Putamen (tissue), 1 donor: Measurements from ENCODE around the gene BRD4.

Experiments used
- DNase-seq: peaks from one replicate; pipeline ENCODE4 v3.0.0-alpha.2; 2016; ENCODE audit warnings: low spot score

Gene BRD4

DNA sequence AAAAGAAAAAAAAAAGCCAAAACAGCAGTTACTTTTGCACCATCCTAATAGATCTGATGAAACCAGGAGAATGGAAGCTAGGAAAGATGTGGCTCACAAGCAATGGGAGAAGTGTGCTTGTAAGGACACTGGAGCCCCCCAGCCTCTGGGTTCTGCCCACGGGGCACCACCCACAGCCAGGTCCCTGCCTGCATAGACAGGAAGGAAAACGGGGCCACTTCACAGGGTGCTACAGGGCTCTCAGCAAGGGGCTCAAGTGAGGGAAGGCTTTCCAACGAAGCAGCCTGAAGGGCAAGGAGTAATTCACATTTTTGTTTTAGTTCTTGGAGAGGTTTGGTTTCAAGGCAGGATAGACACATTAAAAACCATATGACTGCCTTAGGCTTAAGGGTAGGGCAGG is 42.7 kb downstream of the BRD4 start:
- DNase-seq, result no peak

DNA sequence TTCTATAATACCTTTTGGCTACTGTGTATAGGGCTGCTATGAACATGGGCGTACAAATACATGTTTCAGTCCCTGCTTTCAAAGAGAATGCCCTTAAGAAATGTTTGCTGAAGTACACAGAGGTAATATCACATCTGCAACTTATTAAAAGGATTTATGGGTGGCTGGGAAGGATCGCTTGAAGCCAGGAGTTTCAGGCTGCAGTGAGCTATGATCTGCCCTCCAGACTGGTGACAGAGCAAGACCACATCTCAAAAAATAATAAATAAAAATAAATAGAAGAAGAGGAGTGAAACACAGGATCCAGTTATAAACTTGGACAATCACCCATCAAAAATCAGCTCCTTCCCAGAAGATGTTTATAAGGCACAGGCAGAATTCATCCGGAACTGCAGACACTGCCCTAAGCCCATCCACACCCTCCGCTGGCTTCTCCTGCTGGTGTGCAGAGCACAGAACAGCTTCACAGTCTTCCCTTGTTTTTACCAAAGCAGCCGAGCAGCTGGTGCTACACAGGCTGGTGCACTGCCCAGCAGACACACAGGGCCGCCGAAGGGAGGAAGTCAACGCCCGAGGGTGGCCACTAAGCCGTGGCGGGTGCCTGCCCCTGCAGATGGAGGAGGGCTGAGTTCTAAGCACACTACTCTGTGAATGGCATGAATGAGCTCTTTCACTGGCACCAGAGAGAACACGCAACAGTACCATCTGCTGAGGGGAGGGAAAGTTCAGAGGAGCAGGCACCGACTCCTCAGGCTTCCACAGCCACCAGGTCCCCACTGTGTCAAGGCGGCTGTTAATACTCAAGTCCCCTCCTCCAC is 44.0 kb downstream of the BRD4 start:
- peak; percentile 91 for DNase-seq

DNA sequence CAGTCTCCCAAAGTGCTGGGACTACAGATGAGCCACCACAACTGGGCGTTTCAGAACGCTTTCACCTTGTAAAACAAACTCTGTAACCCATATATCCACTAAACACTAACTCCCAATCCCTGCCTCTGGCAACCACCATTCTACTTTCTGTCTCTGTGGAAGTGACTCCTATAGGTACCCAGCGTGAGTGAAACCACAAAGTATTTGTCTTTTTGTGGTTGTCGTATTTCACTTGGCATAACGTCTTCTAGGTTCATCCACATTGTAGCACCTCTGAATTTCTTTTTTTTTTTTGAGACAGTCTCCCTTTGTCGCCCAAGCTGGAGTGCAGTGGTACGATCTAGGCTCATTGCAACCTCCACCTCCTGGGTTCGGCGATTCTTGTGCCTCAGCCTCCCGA is 44.8 kb downstream of the BRD4 start:
- DNase-seq, result no peak

DNA sequence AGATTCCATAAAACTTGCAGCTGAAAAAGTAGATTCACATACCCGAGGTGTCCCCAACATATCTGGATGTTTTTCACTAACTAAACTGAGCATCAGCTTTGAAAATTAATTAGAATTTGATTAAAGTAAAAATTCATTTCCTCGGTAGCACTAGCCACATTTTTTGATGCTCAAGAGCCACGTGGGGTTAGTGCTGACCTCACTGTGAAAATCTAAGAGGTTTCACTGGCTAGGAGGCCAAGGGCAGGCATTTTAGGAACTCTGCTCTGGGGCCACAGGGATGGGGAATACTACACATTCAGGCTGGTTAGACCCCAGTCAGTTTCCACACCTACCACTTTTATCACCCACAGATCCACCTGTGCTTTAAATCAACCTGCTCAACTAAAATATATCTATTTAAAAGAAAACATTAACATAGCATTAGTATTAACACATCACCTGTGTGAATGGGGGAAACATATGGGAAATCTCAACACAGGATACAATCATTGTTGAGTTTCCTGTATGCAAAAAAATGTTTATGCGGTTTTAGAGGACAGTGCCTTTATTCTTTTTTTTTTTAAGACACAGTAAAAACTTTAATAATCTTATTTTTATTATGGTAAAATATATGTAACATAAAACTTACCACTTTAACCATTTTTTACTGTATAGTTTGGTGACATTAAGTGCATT is 45.5 kb downstream of the BRD4 start:
- DNase-seq, result no peak

DNA sequence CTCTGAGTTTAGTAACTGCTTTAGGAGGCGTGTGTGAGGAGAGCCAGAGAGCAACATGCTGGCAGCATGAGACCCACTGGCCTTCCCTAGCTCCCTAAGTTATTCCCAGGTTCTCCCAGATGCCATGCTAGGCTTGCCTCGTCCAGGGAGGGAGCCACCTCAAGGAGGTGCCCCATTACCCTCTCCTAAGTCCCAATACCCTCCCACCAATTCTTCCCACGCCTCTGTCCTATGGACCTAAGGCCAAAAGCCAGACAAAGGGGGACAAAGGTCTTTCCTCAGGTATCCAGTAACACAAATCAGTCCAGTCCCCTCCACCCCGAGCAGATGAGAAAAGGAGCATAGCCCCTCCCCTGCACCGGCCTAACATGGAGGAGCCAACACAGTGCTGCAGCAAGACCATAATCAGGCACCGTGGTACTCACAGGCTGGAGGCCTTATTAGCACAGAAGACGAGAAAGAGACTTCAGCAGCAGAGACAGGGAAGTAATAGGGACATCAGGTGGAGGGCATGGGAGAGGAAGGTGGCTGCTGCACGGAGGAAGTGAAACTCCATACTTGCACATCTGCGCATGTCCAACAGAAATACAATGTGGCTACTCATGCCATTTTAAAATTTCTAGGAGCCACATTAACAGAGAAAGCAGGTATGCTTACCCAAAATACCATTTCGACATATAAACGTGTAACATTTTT is 46.3 kb downstream of the BRD4 start:
- DNase-seq, result no peak

DNA sequence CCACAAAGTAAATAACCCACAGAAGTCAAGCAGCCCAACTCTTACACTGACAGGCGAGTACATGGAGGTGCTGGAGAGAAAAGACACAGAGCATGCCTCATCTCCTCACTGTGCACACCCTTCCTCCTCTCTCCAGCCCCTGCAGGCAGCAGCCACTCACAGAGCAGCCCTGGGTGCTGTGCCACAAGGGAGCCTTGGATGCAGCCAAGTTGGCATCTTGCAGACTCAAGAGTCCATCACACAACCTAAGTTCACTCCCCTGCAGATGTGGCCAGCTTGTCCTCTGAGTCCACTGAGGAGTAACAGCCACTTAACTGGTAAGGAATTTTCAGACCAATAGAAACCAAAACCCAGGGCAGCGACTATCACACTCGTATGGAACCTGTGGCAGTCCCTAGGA is 47.4 kb downstream of the BRD4 start:
- DNase-seq, result no peak

DNA sequence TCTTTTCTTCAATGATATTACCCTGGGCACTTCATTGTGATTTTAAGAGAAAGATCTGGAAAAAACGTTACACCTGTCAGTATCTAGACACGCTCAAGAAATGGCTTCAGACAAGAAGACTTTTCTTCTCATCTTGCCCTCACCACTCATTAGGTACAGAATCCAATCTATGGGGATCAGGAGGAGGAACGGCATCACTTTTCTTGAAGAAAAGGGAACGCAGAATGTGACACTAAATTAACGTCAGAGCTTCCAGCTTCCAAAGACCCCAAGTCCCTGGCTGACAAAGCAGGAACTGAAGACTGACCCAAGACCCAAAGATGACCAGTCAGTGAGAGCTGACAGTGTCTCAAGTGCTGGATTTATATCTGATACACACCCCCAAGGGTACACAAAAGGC is 48.2 kb downstream of the BRD4 start:
- no peak for DNase-seq

DNA sequence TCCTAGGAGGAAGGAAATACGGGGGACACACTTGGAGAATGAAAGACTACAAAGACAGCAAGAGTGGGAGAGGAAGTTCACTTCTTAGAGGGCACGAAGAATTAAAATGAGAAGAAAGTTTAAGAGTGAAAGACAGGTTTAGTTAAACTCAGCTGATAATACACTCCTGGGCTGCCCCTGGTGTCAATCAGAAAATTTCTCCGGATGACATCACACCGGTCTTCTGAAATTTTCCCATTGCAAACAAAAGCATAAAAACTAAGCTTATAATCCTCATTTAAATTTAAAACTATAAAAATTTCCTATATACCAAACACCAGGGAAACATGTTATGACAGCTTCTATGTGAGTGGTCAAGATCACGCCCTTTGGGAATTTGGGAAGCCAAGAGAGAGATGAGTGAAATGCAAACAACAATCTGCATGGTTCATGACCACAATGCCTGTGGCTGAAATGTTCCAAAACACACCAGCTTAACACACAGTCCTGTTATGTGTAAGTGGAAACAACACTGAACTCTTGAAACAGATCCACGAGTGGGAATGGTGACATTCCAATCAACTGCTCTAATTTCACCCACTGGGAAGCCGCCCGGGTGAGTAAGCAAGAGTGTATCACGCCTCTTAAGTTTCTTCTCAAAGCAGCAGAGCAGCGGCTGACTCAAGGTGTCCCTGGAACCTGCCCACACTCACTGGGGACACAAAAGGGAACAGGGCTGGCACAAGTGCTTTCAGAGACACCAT is 49.0 kb downstream of the BRD4 start:
- DNase-seq, result no peak

DNA sequence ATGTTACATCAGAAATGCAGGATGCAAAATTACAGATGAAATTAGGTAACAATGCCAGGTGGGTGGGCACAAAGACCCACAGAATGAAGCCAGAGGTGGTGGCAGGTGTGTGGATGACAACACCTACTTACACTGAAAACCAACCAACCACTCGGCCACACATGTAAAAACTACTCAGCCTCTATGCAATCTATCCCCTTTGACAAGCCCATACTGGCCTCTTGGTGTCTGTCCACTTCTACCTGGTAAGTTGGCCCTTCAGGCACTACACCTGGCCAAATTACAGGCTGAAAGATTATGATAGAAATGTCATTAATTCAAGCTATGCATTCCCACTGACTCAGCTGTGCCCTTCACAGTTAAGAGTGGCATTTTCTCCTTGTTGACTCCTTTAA is 50.0 kb downstream of the BRD4 start:
- no peak for DNase-seq

DNA sequence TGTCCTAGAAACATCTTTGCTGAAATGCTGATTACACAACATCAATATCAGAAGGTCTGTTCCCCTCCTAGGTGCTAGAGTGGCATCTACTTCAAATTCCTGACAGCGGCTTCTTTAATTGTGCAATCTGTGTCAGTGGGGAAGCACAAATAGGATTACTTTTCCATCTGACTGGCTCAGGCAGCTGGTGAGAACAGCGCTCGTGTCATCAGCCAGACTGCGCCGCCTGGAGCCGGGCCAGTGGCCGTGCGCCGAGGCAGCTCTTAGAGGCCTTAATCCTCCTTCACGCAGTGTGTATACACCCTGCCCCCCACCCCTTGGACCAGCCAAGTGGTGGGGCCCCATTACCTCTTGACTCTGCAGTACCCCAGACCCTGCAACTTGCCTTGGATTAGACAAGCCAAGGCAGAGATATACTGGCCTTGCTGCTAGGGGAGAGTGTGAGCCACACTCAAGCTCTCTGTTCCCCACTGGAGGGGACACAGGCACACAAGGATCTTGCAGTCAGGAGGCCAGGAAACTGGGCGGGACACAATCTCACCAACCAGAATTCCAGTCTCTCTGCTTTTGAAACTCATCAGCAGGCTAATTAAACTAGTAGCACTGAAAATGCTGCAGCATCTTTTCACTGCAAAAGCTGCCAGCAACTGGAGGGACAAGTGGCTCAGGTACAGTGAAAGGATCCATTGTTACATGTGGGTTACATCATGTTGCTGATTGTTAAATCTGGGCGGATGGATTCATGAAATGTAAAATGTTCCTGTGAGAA is 51.2 kb downstream of the BRD4 start:
- peak; percentile 76 for DNase-seq

DNA sequence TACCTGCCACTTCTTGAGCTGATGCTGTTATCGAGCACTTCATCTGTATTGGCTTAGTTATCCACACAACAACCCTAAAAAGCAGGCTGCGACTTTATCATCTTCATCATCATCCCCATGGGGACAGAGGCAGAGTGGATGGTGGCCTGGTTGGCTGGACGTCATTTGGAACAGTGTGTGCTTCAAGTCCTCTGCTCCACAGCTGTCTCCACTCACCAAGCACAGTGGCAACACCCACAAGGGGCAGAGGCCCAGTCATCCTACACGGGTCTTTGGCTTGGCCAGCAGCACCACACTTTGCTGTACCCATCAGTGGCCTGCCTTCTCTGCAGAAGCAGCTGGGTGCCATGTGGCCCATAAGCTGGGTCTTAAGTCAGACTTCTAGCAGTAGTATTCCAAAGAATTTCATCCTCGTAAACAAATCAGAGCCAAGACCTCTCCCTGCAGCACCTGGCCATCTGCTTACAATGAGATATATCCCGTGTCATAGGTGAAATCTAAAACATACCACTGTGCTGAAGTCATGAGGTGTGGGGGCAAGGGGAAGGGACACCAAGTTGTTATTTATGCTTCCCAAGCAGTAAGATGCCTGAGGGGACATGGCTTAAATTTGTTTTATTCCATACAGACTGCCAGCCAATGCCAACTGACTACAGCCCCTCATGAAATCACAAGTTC is 52.2 kb downstream of the BRD4 start:
- DNase-seq, result no peak

DNA sequence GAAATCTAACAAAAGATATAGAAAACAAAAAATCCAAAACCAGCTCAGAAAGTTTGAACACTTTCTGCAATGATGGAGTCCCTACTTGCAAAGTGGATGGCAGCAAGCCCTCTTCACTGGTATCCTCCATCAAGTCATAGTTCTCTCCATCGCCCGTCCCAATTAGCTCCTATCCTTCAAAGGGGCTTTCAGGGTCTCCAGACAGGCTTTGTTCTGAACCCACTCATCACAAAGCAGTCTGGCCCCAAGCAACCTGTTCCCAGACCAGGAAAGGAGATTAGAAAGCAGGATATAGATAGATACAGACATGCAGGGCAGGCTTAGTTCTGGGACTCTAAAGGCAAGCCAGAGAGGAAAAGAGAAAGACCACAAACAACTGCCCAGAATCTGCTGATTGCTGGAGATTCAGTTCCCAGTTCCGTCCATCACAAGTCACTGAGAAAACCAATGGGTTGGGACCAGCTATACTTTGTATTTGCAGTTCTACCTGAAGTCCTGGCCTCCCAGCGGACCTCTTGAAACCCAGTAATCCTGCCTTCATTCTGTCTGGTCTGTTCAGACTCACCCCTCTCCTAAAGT is 52.9 kb downstream of the BRD4 start:
- no peak for DNase-seq

DNA sequence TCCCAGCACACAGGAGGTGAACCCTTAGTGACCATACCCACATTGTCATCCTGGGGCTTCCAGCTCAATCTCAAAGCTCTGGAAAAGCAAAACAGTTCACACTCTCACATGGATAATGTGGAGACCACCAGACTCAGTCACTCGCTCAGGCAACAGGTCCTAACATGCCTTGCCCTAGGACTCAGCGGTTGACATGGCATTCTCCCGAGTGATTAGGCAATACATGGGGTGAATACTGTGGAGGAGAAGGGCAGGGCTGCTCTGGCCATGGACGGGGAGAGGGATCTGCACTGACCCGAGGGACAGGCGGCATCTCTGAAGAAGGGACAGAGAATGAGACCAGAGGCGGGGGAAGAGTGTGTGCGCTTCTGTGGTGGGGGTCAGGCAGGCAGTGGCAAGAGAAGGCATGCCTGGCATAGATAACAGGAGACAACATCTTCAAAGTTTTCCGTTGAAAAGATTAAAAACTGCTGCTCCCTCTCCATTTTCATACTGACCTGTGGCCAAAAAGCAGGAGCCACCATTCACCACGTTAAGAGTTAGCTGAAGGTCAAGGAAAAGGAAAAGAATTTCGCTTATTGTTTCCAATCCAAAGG is 55.6 kb downstream of the BRD4 start:
- no peak for DNase-seq

DNA sequence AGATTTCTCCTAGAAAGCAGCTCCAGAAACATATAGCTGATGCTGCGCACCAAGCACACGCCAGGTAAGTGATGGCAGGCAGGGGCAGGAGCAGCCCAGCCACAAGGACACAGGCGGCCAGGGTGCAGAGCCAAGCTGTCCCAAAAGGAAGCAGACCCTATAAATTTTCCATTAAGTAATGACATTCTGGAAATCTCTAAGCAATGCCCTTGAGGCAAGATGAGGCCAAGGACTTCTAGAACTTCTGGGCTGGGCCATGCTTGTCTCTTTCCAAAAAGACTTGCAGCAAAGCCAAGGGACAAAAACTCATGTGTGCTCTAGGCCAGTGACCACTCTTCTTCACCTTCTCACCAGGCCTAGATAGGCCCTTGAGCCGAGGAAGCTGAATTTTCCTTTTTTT is 57.9 kb downstream of the BRD4 start:
- no peak for DNase-seq

DNA sequence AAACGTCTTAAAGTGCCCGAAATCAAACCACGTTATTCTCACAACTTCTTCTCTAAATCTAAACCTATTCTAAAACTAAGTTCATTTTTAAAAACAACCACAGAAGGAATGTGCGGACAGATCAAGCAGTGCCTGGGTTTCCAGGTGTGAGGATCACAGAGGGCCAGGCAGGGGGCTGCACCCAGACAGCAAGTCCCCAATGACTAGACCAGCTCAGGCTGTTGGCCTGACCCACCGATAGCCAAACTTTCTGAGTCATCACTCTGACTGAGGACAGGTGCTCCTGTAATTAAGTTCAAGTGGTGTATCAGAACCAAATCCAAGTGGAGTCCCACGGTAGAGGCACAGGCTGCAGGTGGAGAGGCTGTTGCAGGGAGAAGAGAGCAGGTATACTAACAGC is 62.5 kb downstream of the BRD4 start:
- no peak for DNase-seq

DNA sequence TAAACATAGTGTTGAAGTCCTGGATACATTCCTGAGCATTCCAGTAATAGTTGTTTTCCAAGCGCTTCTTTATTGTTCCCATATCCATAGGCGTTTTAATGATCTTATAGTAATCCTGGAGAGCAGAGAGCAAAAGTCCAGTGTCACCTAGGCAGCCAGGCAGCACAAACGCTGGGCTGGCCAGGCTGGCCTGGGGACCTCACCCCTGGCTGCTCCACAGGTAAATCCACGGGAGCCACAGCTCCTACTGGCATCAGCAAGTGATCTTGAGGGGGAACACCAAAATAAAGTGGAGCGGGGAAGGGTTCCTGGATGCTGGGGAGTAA is 63.4 kb downstream of the BRD4 start:
- no peak for DNase-seq

DNA sequence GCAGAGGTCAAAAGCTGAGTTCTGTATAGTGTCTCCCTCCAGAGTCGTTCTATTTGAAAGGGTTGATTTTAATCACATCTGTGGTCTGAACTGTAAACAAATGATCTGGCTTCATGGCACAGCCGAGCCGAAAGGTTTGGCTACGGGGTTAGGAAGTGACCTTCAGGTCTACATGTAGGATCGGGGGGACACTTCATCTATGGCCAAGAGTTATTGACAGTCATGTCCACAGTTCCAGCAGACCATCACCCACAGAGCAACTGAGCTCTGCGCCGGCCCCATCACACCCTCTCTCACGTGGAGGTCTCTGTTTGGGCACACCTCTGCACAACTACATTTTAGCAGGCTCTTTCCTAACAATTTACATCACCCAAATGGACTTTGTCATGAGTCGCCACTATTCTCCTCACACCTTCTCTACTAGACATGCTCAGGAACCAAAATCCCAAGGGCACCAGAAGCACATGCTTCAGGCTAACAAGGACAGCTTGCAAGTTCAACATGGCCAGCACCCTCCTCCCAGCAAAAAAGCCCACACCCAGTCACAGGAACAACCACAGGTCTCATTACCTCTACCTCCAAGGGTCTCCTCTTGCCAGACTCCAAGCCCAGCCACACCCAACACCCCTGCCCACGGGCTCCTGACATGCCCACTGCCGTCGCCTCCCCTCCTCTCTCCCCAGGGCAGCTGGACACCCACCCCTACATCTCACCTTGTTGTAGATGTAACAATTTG is 64.0 kb downstream of the BRD4 start:
- DNase-seq, result no peak

DNA sequence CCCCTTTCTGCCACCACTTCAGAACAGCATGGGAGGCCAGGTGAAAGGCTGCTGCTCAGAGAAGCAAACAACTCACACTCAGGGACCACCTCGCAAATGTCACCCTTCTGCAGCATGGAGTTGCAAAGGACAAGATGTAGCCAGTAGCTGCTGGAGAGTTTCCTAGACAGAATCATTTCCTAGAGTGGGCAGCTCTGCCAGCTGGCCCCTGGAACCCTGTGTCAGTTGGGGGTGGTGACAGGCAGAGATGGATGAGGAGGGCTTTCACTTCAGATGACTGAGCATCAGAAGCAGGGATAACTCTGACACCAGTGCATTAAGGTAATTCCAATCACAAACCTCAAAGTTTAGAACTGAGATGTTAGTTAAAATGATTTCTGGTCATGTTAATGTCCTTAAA is 65.7 kb downstream of the BRD4 start:
- no peak for DNase-seq

DNA sequence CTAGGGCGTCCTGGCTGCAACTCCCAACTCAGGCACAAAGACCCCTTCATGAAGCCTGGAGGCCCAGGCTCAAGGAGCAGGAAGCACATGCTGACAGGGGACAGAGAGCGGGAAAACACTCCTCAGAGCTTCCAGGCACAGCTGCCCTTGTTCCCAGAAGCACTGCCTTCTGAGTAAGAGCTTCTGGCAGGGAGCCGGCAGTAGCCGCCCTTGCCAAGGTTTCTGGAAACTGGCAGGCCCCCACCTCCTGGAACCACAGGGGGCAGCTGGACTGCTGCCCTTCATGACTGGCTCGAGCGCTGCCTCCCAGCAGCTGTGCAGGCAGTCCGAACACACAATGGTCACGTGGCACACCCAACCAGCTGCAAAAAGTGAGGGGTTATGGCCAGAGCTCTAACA is 66.5 kb downstream of the BRD4 start:
- peak; percentile 93 for DNase-seq
